ENCODE results near the gene ATP5PB.

The ATP5PB gene

GRCh38 chr1:111488669-111489068 lies 39.4 kb downstream of the ATP5PB start:
- TF ChIP-seq ZFP3 (CRISPR knock-in tag; IDR thresholded peaks at IDR 0.05), result no peak
- TF ChIP-seq RARB (CRISPR knock-in tag; IDR thresholded peaks at IDR 0.05), result no peak
- no peak for TF ChIP-seq ZNF70 (CRISPR knock-in tag; IDR thresholded peaks at IDR 0.05)
- TF ChIP-seq BACH2 (CRISPR knock-in tag; IDR thresholded peaks at IDR 0.05; ENCODE audit: borderline replicate concordance), result no peak
- TF ChIP-seq GLIS3 (CRISPR knock-in tag; IDR thresholded peaks at IDR 0.05), result no peak
- no peak for TF ChIP-seq PPARA (CRISPR knock-in tag; IDR thresholded peaks at IDR 0.05; ENCODE audit: borderline replicate concordance)
- no peak for TF ChIP-seq ZNF565 (CRISPR knock-in tag; conservative IDR thresholded peaks at IDR 0.05; ENCODE audit: low read depth)
- TF ChIP-seq CSRNP3 (CRISPR knock-in tag; IDR thresholded peaks at IDR 0.05), result no peak
- no peak for TF ChIP-seq PATZ1 (CRISPR knock-in tag; IDR thresholded peaks at IDR 0.05; ENCODE audit: borderline replicate concordance)
- no peak for TF ChIP-seq TCF4 (CRISPR knock-in tag; IDR thresholded peaks at IDR 0.05; ENCODE audit: borderline replicate concordance)
- no peak for TF ChIP-seq OSR1 (CRISPR knock-in tag; IDR thresholded peaks at IDR 0.05)
- no peak for ATAC-seq

- TF ChIP-seq TCF4 (CRISPR knock-in tag; IDR thresholded peaks at IDR 0.05; ENCODE audit: borderline replicate concordance) (no peak), ESRRG (CRISPR knock-in tag; IDR thresholded peaks at IDR 0.05) (no peak), OSR1 (CRISPR knock-in tag; IDR thresholded peaks at IDR 0.05) (no peak), CSRNP3 (CRISPR knock-in tag; IDR thresholded peaks at IDR 0.05) (no peak), SNAI2 (CRISPR knock-in tag; IDR thresholded peaks at IDR 0.05) (no peak), CREB5 (CRISPR knock-in tag; IDR thresholded peaks at IDR 0.05; ENCODE audit: low read depth) (no peak), TOX (CRISPR knock-in tag; IDR thresholded peaks at IDR 0.05; ENCODE audit: borderline replicate concordance) (no peak), ZNF70 (CRISPR knock-in tag; IDR thresholded peaks at IDR 0.05) (no peak), ZNF565 (CRISPR knock-in tag; conservative IDR thresholded peaks at IDR 0.05; ENCODE audit: low read depth) (no peak), ISL1 (CRISPR knock-in tag; IDR thresholded peaks at IDR 0.05) (no peak), PPARA (CRISPR knock-in tag; IDR thresholded peaks at IDR 0.05; ENCODE audit: borderline replicate concordance) (no peak), GLIS3 (CRISPR knock-in tag; IDR thresholded peaks at IDR 0.05) (no peak), ZFP30 (CRISPR knock-in tag; IDR thresholded peaks at IDR 0.05) (no peak), BACH2 (CRISPR knock-in tag; IDR thresholded peaks at IDR 0.05; ENCODE audit: borderline replicate concordance) (no peak)
- ATAC-seq, result no peak
Observed at GRCh38 chr1:111489604-111490003, 40.3 kb downstream of the ATP5PB start.

- TF ChIP-seq ZFP30 (CRISPR knock-in tag; IDR thresholded peaks at IDR 0.05), result no peak
- TF ChIP-seq BACH2 (CRISPR knock-in tag; IDR thresholded peaks at IDR 0.05; ENCODE audit: borderline replicate concordance), result no peak
- no peak for TF ChIP-seq ZNF70 (CRISPR knock-in tag; IDR thresholded peaks at IDR 0.05)
- no peak for TF ChIP-seq GLIS3 (CRISPR knock-in tag; IDR thresholded peaks at IDR 0.05)
- no peak for TF ChIP-seq ZC3H10 (CRISPR knock-in tag; IDR thresholded peaks at IDR 0.05)
- no peak for TF ChIP-seq PPARA (CRISPR knock-in tag; IDR thresholded peaks at IDR 0.05; ENCODE audit: borderline replicate concordance)
- TF ChIP-seq PATZ1 (CRISPR knock-in tag; IDR thresholded peaks at IDR 0.05; ENCODE audit: borderline replicate concordance), result no peak
- no peak for TF ChIP-seq TSHZ2 (CRISPR knock-in tag; IDR thresholded peaks at IDR 0.05)
- no peak for TF ChIP-seq CREB5 (CRISPR knock-in tag; IDR thresholded peaks at IDR 0.05; ENCODE audit: low read depth)
- no peak for TF ChIP-seq CSRNP3 (CRISPR knock-in tag; IDR thresholded peaks at IDR 0.05)
- TF ChIP-seq POU6F1 (CRISPR knock-in tag; IDR thresholded peaks at IDR 0.05; ENCODE audit: borderline replicate concordance, low read depth), result no peak
- no peak for TF ChIP-seq RARB (CRISPR knock-in tag; IDR thresholded peaks at IDR 0.05)
- no peak for TF ChIP-seq ISL1 (CRISPR knock-in tag; IDR thresholded peaks at IDR 0.05)
- no peak for ATAC-seq
Observed at GRCh38 chr1:111490220-111490619, 41.0 kb downstream of the ATP5PB start.
